Measurements from ENCODE around the gene PRKCZ.
"Not testable (repeated sequence)": the region's sequence is repeated elsewhere in the genome, so short reads cannot be mapped to it uniquely, and the experiment has no call there.

The PRKCZ gene

GRCh38 chr1:2115702-2116341, 65.6 kb downstream of the PRKCZ start:
- no peak for DNase-seq (ENCODE audit: low read depth, low spot score)
- Histone ChIP-seq H3K27me3 (ENCODE audit: control insufficient read depth, insufficient read depth, low read length) (no peaks in the 10 kb centered on the region), H3K9me3 (ENCODE audit: control insufficient read depth, insufficient read depth, low read length) (no peaks in the 10 kb centered on the region), H3K27ac (ENCODE audit: low read length) (no peak overlapping the region), H3K36me3 (ENCODE audit: control insufficient read depth, insufficient read depth, low read length) (no peaks in the 10 kb centered on the region), H3K4me1 (ENCODE audit: control insufficient read depth, insufficient read depth, low read length) (peaks cover 6% of the 10 kb centered on the region), H3K4me3 (ENCODE audit: low read length) (no peak overlapping the region)
- WGBS (ENCODE audit: insufficient coverage, insufficient read length) = no CpG with 5 or more reads among the region's 28 CpGs

GRCh38 chr1:2119886-2120285, 69.7 kb downstream of the PRKCZ start:
- Histone ChIP-seq H3K4me3 (ENCODE audit: low read length) (no peak overlapping the region), H3K9me3 (ENCODE audit: control insufficient read depth, insufficient read depth, low read length) (no peaks in the 10 kb centered on the region), H3K27me3 (ENCODE audit: control insufficient read depth, insufficient read depth, low read length) (no peaks in the 10 kb centered on the region), H3K27ac (ENCODE audit: low read length) (no peak overlapping the region), H3K4me1 (ENCODE audit: control insufficient read depth, insufficient read depth, low read length) (peaks cover 5% of the 10 kb centered on the region), H3K36me3 (ENCODE audit: control insufficient read depth, insufficient read depth, low read length) (no peaks in the 10 kb centered on the region)
- no CpG with 5 or more reads among the region's 5 CpGs for WGBS (ENCODE audit: insufficient coverage, insufficient read length)
- no peak for DNase-seq (ENCODE audit: low read depth, low spot score)

- Histone ChIP-seq H3K27ac (ENCODE audit: low read length) (no peak overlapping the region), H3K4me1 (ENCODE audit: control insufficient read depth, insufficient read depth, low read length) (no peaks in the 10 kb centered on the region), H3K9me3 (ENCODE audit: control insufficient read depth, insufficient read depth, low read length) (no peaks in the 10 kb centered on the region), H3K36me3 (ENCODE audit: control insufficient read depth, insufficient read depth, low read length) (no peaks in the 10 kb centered on the region), H3K4me3 (ENCODE audit: low read length) (no peak overlapping the region), H3K27me3 (ENCODE audit: control insufficient read depth, insufficient read depth, low read length) (no peaks in the 10 kb centered on the region)
- no peak for DNase-seq (ENCODE audit: low read depth, low spot score)
- no CpG with 5 or more reads among the region's 14 CpGs for WGBS (ENCODE audit: insufficient coverage, insufficient read length)
These were observed 71.0 kb downstream of the PRKCZ start for GRCh38 chr1:2121101-2121691.

GRCh38 chr1:2121794-2122193, 71.6 kb downstream of the PRKCZ start:
- H3K4me3 ChIP-seq (ENCODE audit: low read length); DNase-seq (ENCODE audit: low read depth, low spot score); H3K9me3 ChIP-seq (ENCODE audit: control insufficient read depth, insufficient read depth, low read length); H3K36me3 ChIP-seq (ENCODE audit: control insufficient read depth, insufficient read depth, low read length); H3K4me1 ChIP-seq (ENCODE audit: control insufficient read depth, insufficient read depth, low read length); H3K27ac ChIP-seq (ENCODE audit: low read length); H3K27me3 ChIP-seq (ENCODE audit: control insufficient read depth, insufficient read depth, low read length): not testable (repeated sequence)
- WGBS (ENCODE audit: insufficient coverage, insufficient read length) = no CpG with 5 or more reads among the region's 23 CpGs

GRCh38 chr1:2124446-2125198, 74.4 kb downstream of the PRKCZ start:
- Histone ChIP-seq H3K36me3 (ENCODE audit: control insufficient read depth, insufficient read depth, low read length) (no peaks in the 10 kb centered on the region), H3K4me3 (ENCODE audit: low read length) (no peak overlapping the region), H3K27ac (ENCODE audit: low read length) (no peak overlapping the region), H3K4me1 (ENCODE audit: control insufficient read depth, insufficient read depth, low read length) (no peaks in the 10 kb centered on the region), H3K9me3 (ENCODE audit: control insufficient read depth, insufficient read depth, low read length) (no peaks in the 10 kb centered on the region), H3K27me3 (ENCODE audit: control insufficient read depth, insufficient read depth, low read length) (no peaks in the 10 kb centered on the region)
- no CpG with 5 or more reads among the region's 31 CpGs for WGBS (ENCODE audit: insufficient coverage, insufficient read length)
- no peak for DNase-seq (ENCODE audit: low read depth, low spot score)

- H3K9me3 ChIP-seq (ENCODE audit: control insufficient read depth, insufficient read depth, low read length) = no peaks in the 10 kb centered on the region
- no peak for DNase-seq (ENCODE audit: low read depth, low spot score)
- H3K4me3 ChIP-seq (ENCODE audit: low read length) = no peak overlapping the region
- no peaks in the 10 kb centered on the region for H3K36me3 ChIP-seq (ENCODE audit: control insufficient read depth, insufficient read depth, low read length)
- no peak overlapping the region for H3K27ac ChIP-seq (ENCODE audit: low read length)
- H3K27me3 ChIP-seq (ENCODE audit: control insufficient read depth, insufficient read depth, low read length) = no peaks in the 10 kb centered on the region
- no peaks in the 10 kb centered on the region for H3K4me1 ChIP-seq (ENCODE audit: control insufficient read depth, insufficient read depth, low read length)
- no CpG with 5 or more reads among the region's 34 CpGs for WGBS (ENCODE audit: insufficient coverage, insufficient read length)
These were observed 75.4 kb downstream of the PRKCZ start for GRCh38 chr1:2125350-2126211.

- Histone ChIP-seq H3K36me3 (ENCODE audit: control insufficient read depth, insufficient read depth, low read length) (no peaks in the 10 kb centered on the region), H3K27ac (ENCODE audit: low read length) (no peak overlapping the region), H3K4me3 (ENCODE audit: low read length) (no peak overlapping the region), H3K27me3 (ENCODE audit: control insufficient read depth, insufficient read depth, low read length) (no peaks in the 10 kb centered on the region), H3K4me1 (ENCODE audit: control insufficient read depth, insufficient read depth, low read length) (no peaks in the 10 kb centered on the region), H3K9me3 (ENCODE audit: control insufficient read depth, insufficient read depth, low read length) (no peaks in the 10 kb centered on the region)
- no peak for DNase-seq (ENCODE audit: low read depth, low spot score)
- no CpG with 5 or more reads among the region's 39 CpGs for WGBS (ENCODE audit: insufficient coverage, insufficient read length)
These were observed 76.3 kb downstream of the PRKCZ start for GRCh38 chr1:2126331-2127186.

- Histone ChIP-seq H3K27me3 (ENCODE audit: control insufficient read depth, insufficient read depth, low read length) (no peaks in the 10 kb centered on the region), H3K4me1 (ENCODE audit: control insufficient read depth, insufficient read depth, low read length) (no peaks in the 10 kb centered on the region), H3K4me3 (ENCODE audit: low read length) (no peak overlapping the region), H3K9me3 (ENCODE audit: control insufficient read depth, insufficient read depth, low read length) (no peaks in the 10 kb centered on the region), H3K27ac (ENCODE audit: low read length) (no peak overlapping the region), H3K36me3 (ENCODE audit: control insufficient read depth, insufficient read depth, low read length) (no peaks in the 10 kb centered on the region)
- no CpG with 5 or more reads among the region's 30 CpGs for WGBS (ENCODE audit: insufficient coverage, insufficient read length)
- no peak for DNase-seq (ENCODE audit: low read depth, low spot score)
These were observed 77.3 kb downstream of the PRKCZ start for GRCh38 chr1:2127187-2128145.
